Gastrocnemius medialis (tissue), 4 donors: ENCODE measurements around the gene MTTP. TPM values are rescaled to one million over a fixed set of nuclear protein-coding genes. Genes with fewer than 3 reads are reported as not detected.

Source experiments
- ATAC-seq, 2 donors: fragments of 150-250 bp; one replicate each; pipeline ENCODE4 v1.9.1; 2016
- DNase-seq, 2 donors: peaks; one replicate each; pipeline ENCODE4 v3.0.0-alpha.2; 2019
- H3K27ac ChIP-seq, 4 donors: fragments of 200-600 bp; sonication (generic); 1 replicate in 1 of 4; 2 replicates in 3 of 4; pipeline ENCODE4 v1.5.1; 2016 to 2018; ENCODE audit warnings: mild to moderate bottlenecking in 2 of 4, moderate library complexity in 1 of 4
- H3K27me3 ChIP-seq, 3 donors: fragments of 200-600 bp; sonication (generic) in 2 of 3; 1 replicate in 1 of 3; 2 replicates in 2 of 3; pipeline versions ENCODE4 v1.5.1 to v1.6.0; 2016 to 2019; ENCODE audit warnings: mild to moderate bottlenecking in 1 of 3, moderate library complexity in 1 of 3
- H3K36me3 ChIP-seq, 2 donors: fragments of 200-600 bp; sonication (generic) in 1 of 2; one replicate each; pipeline ENCODE4 v1.5.1; 2017 to 2018
- H3K4me1 ChIP-seq, 2 donors: fragments of 200-600 bp; sonication (generic) in 1 of 2; one replicate each; pipeline ENCODE4 v1.5.1; 2016 to 2017; ENCODE audit warnings: mild to moderate bottlenecking in 2 of 2
- H3K4me3 ChIP-seq, 4 donors: fragments of 200-600 bp; sonication (generic) in 3 of 4; 1 replicate in 1 of 4; 2 replicates in 3 of 4; pipeline ENCODE4 v1.5.1; 2016 to 2019; ENCODE audit warnings: mild to moderate bottlenecking in 2 of 4
- H3K9me3 ChIP-seq, 3 donors: fragments of 200-600 bp; sonication (generic) in 2 of 3; 1 replicate in 1 of 3; 2 replicates in 2 of 3; pipeline ENCODE4 v1.5.1; 2016 to 2019
- POLR2A ChIP-seq, 2 donors: fragments of 450-650 bp; IDR thresholded peaks; one replicate each; pipeline ENCODE4 v1.6.1; 2017; ENCODE audit warnings: antibody characterized with exemption in 2 of 2, mild to moderate bottlenecking in 2 of 2, moderate library complexity in 2 of 2
- in situ Hi-C, 4 donors: fragments of 200-750 bp; cut with MboI; loops; one replicate each; pipeline versions ENCODE4 v1.15.0 to v1.8.0; 2017; ENCODE audit warnings: low sequenced_read_pairs in 4 of 4
- intact Hi-C: fragments of 100-400 bp; cut with DNase I; formaldehyde crosslinking; loops from one replicate; pipeline ENCODE4 v1.15.1; 2023; ENCODE audit warnings: low total_unique reads
- total RNA-seq, 4 donors: library from RNA; depleted of rRNA; stranded (reverse); fragments of >200 nt; gene quantifications; one replicate each; pipeline versions ENCODE4 v1.1.0 to v1.2.3, GENCODE V29; 2016
- TF ChIP-seq, protein P1 (sequence below), 5 experiments: fragments of 450-650 bp in 3 of 5; fragments of 200-600 bp in 2 of 5; sonication (generic) in 2 of 5; IDR thresholded peaks in 4 of 5; conservative IDR thresholded peaks in 1 of 5; 1 replicate in 4 of 5; 2 replicates in 1 of 5; pipeline ENCODE4 v1.5.1; 2016 to 2019; ENCODE audit warnings: antibody characterized with exemption in 5 of 5, mild to moderate bottlenecking in 3 of 5, moderate library complexity in 3 of 5

MTTP gene
- total RNA-seq, 4 donors from 2014 or later: 0.33 to 0.63 (median 0.59) TPM; not detected in 1

DNA sequence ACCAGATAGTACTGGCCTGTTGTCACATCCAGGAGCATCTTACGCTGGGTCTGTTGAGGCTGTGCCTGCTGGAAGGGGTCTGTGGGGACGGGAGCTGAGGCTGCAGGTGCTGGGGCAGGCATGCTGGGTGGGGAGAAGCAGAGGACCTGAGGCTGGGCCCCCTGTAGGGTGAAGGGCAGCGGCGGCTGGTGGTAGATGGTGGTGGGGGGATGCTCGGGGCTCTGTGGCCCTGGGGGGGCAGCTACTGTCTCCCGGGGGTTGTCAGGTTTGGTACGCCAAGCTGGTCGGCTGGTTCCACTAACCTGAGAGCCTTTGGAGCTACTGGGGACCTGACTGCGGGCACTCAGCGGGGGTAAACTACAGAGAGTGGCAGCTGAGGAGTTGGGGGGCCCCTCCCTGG, 75.2 kb downstream of the MTTP start:
- H3K4me3 ChIP-seq: peak overlapping the region; percentile 62 to 75 (median 62)
- no peaks in the 10 kb centered on the region for H3K9me3 ChIP-seq
- ATAC-seq (no peak), DNase-seq (no peak)
- no peaks in the 10 kb centered on the region for H3K36me3 ChIP-seq
- no peaks in the 10 kb centered on the region for H3K27me3 ChIP-seq
- TF ChIP-seq, protein P1, sequence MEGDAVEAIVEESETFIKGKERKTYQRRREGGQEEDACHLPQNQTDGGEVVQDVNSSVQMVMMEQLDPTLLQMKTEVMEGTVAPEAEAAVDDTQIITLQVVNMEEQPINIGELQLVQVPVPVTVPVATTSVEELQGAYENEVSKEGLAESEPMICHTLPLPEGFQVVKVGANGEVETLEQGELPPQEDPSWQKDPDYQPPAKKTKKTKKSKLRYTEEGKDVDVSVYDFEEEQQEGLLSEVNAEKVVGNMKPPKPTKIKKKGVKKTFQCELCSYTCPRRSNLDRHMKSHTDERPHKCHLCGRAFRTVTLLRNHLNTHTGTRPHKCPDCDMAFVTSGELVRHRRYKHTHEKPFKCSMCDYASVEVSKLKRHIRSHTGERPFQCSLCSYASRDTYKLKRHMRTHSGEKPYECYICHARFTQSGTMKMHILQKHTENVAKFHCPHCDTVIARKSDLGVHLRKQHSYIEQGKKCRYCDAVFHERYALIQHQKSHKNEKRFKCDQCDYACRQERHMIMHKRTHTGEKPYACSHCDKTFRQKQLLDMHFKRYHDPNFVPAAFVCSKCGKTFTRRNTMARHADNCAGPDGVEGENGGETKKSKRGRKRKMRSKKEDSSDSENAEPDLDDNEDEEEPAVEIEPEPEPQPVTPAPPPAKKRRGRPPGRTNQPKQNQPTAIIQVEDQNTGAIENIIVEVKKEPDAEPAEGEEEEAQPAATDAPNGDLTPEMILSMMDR (IDR thresholded peaks at IDR 0.05 in 4 of 5, conservative IDR thresholded peaks at IDR 0.05 in 1 of 5): no peak
- no peak for TF ChIP-seq POLR2A (IDR thresholded peaks at IDR 0.05)
- in situ Hi-C loops: loop anchor here in 2 of 4 donors (10.0 kb wide), 2 partner anchors 85 to 155 kb away; partner anchors contain the start of gene TRMT10A (in 2 of the 2)
- intact Hi-C loops: loop anchor here (5.0 to 10.0 kb wide), 6 partner anchors 87 to 715 kb away; partner anchors contain the start of genes ADH1B, H2AZ1 and TRMT10A
- peaks cover 48 to 54% of the 10 kb centered on the region in 2 donors for H3K4me1 ChIP-seq
- peak overlapping the region; percentile 94 to 99 (median 98) for H3K27ac ChIP-seq

DNA sequence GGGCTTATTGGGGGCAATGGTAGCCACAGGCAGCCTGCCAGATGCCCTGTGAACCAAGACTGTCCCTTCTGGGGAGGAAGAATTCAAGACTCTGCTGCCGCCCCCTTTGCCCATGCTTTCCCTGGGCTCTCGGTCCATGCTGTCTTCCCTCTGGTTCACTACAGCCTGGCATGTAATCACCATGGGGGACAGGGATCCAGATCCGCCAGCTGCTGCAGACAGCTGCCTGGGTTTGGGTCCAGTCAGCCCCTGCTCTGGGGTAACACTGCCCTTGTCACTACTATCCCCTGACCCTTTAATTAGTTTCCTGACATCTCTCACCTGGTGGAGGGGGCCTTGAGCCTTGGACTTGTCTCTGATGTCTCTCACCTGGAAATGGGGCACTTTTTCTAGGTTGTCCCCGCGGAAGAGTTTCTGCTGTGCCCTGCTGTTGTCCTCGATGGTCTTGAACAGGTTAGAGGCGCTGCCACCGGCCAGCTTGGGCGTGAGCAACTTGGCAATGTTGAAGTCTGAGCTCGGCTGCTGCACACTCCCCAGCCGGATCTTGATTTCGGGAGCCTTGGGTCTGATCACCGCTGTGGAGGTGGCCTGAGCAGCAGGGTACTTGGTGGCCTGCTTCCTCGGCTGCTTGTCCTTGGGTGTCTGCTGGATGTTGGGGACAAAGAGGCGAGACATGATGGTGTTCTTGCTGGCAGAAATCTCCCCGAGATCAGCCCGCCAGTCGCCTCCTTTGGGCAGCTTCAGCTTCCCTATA, 76.6 kb downstream of the MTTP start:
- in situ Hi-C loops (loop anchor here in 2 of 4 donors (10.0 kb wide), 2 partner anchors 86 to 154 kb away; partner anchors contain the start of gene TRMT10A (in 2 of the 2)), intact Hi-C loops (loop anchor here (5.0 to 10.0 kb wide), 6 partner anchors 89 to 716 kb away; partner anchors contain the start of genes ADH1B, H2AZ1 and TRMT10A)
- ATAC-seq: peak in 1 of 2 donors; percentile 7
- H3K36me3 ChIP-seq: no peaks in the 10 kb centered on the region
- no peaks in the 10 kb centered on the region for H3K9me3 ChIP-seq
- TF ChIP-seq, protein P1 (IDR thresholded peaks at IDR 0.05 in 4 of 5, conservative IDR thresholded peaks at IDR 0.05 in 1 of 5): no peak
- no peak for TF ChIP-seq POLR2A (IDR thresholded peaks at IDR 0.05)
- H3K4me1 ChIP-seq: peaks cover 50 to 55% of the 10 kb centered on the region in 2 donors
- H3K4me3 ChIP-seq: peak overlapping the region; percentile 62 to 75 (median 62)
- peak overlapping the region; percentile 94 to 99 (median 98) for H3K27ac ChIP-seq
- no peaks in the 10 kb centered on the region for H3K27me3 ChIP-seq
- peak in 1 of 2 donors; percentile 62 for DNase-seq

DNA sequence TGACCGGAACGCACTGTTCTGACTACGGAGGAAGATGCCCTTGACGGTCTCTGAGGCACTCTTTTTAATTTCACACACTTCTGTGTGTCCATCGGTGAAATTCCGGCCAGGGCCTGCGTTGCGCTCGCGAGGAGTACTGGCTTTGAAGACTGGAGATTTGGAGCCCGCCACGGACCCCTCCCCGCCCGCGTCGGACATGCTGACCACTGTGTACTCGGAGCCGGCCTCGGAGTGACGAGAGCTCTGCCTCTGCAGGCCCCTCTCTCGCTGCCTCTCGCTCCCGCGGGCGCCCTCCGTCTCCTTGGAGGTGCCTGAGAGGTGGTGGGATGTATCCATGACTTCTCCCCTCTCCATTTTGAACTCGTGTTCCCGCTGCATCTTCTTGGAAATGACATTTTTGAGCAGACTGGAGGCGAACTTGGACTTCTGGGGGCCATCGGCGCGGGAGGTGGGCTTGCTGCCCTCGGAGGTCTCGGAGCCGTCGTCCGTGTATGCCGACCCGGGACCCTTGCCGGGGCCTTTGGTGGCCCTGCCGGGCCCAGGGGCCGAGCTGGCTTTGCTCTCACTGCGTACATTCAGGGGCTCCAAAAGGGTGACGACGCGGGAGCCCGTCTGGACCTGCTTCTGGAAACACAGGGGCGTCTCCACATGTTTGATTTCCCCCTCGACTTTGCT, 77.3 kb downstream of the MTTP start:
- intact Hi-C loops (loop anchor here (5.0 to 10.0 kb wide), 6 partner anchors 90 to 717 kb away; partner anchors contain the start of genes ADH1B, H2AZ1 and TRMT10A), in situ Hi-C loops (loop anchor here in 2 of 4 donors (10.0 kb wide), 2 partner anchors 87 to 153 kb away; partner anchors contain the start of gene TRMT10A (in 2 of the 2))
- H3K4me1 ChIP-seq: peaks cover 50 to 54% of the 10 kb centered on the region in 2 donors
- H3K36me3 ChIP-seq: no peaks in the 10 kb centered on the region
- H3K27me3 ChIP-seq: no peaks in the 10 kb centered on the region
- DNase-seq (peak in 1 of 2 donors; percentile 32), ATAC-seq (no peak)
- no peaks in the 10 kb centered on the region for H3K9me3 ChIP-seq
- TF ChIP-seq POLR2A (IDR thresholded peaks at IDR 0.05): no peak
- TF ChIP-seq, protein P1 (IDR thresholded peaks at IDR 0.05 in 4 of 5, conservative IDR thresholded peaks at IDR 0.05 in 1 of 5): no peak
- H3K27ac ChIP-seq: peak overlapping the region; percentile 94 to 99 (median 98)
- peak overlapping the region; percentile 62 to 75 (median 62) for H3K4me3 ChIP-seq

DNA sequence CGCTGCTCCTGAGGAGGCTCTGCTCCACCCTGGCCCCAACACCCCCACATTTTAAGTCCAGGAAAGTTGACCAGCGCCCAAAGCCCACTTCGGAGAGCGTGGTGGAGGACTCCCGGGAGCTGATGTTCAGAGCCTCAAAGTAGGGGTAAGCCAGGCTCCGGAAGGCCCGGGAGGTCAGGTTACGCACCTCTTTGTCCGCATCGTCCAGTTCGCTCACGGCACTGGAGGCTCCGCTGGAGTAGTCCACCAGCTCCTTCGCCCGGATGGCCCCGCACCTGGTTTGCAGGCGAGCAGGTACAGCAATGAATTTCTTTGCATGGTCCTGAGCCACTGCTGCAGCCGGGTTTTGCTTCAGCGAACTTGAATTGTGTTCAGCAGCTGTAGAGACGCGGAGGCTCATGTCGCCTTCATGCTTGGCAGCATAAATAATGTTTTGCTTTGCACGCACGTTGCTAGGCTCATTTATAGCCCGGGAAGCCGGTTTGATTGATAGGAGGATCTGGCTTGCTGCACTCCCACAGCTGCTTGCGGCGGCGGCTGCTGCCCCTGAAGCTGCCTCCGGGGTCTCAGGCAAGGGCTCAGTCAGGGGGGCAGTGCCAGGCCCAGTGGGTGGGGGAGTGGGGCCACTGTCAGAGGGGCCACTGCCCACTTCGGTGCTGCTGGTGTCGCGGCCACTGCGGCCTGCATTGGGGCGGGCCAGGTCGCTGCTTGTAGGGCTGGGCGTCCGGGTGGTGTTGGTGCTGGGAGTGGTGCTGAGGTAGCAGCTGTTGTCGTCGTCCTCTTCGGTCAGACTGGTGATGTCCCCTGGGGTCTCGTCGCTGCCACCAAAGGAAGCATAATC, 78.2 kb downstream of the MTTP start:
- ATAC-seq (peak; percentile 12 to 36), DNase-seq (peak in 1 of 2 donors; percentile 73)
- Histone ChIP-seq H3K9me3 (no peaks in the 10 kb centered on the region), H3K27me3 (no peaks in the 10 kb centered on the region), H3K4me1 (peaks cover 50 to 57% of the 10 kb centered on the region in 2 donors), H3K27ac (peak overlapping the region; percentile 94 to 99 (median 98)), H3K4me3 (peak overlapping the region; percentile 62 to 75 (median 62)), H3K36me3 (no peaks in the 10 kb centered on the region)
- in situ Hi-C loops (loop anchor here in 2 of 4 donors (10.0 kb wide), 2 partner anchors 88 to 152 kb away; partner anchors contain the start of gene TRMT10A (in 2 of the 2)), intact Hi-C loops (loop anchor here (5.0 to 10.0 kb wide), 6 partner anchors 91 to 718 kb away; partner anchors contain the start of genes ADH1B, H2AZ1 and TRMT10A)
- TF ChIP-seq POLR2A (IDR thresholded peaks at IDR 0.05): peak; percentile 90 to 92
- TF ChIP-seq, protein P1 (IDR thresholded peaks at IDR 0.05 in 4 of 5, conservative IDR thresholded peaks at IDR 0.05 in 1 of 5): no peak
